Measurements from ENCODE around the gene PRSS50. TPM values are rescaled to one million over a fixed set of nuclear protein-coding genes. Genes with fewer than 3 reads are reported as not detected.

The PRSS50 gene
- total RNA-seq, 4 donors from 2014 or later = 0.13 to 0.52 TPM; not detected in 2

GRCh38 chr3:46733026-46733800 is 15.5 kb upstream of the PRSS50 start:
- TF ChIP-seq CTCF (IDR thresholded peaks at IDR 0.05) (no peak), POLR2A (IDR thresholded peaks at IDR 0.05) (no peak)
- DNase-seq (ENCODE audit: low spot score in 2 of 2) = peak in 1 of 2 donors; percentile 68
- intact Hi-C loops (cut with DNase I; ENCODE audit: low total_unique reads) = no loop called here
- H3K4me3 ChIP-seq (ENCODE audit: low read depth, poor library complexity, severe bottlenecking) = no peak overlapping the region
- WGBS, 2 donors = 81 to 85% methylated on average over 8 to 9 of the region's 9 CpGs

GRCh38 chr3:46731795-46732194 is 14.1 kb upstream of the PRSS50 start:
- intact Hi-C loops (cut with DNase I; ENCODE audit: low total_unique reads) = no loop called here
- WGBS, 2 donors = 71 to 81% methylated on average over 3 of the region's 3 CpGs
- DNase-seq (ENCODE audit: low spot score in 2 of 2) = no peak
- TF ChIP-seq CTCF (IDR thresholded peaks at IDR 0.05) = no peak
- no peak for TF ChIP-seq POLR2A (IDR thresholded peaks at IDR 0.05)
- H3K4me3 ChIP-seq (ENCODE audit: low read depth, poor library complexity, severe bottlenecking) = no peak overlapping the region

- H3K4me3 ChIP-seq (ENCODE audit: low read depth, poor library complexity, severe bottlenecking) = no peak overlapping the region
- intact Hi-C loops (cut with DNase I; ENCODE audit: low total_unique reads) = no loop called here
These were observed 13.2 kb upstream of the PRSS50 start for GRCh38 chr3:46730819-46731218.

GRCh38 chr3:46729038-46729437 is 11.4 kb upstream of the PRSS50 start:
- intact Hi-C loops (cut with DNase I; ENCODE audit: low total_unique reads) = no loop called here
- H3K4me3 ChIP-seq (ENCODE audit: low read depth, poor library complexity, severe bottlenecking) = no peak overlapping the region
- 85 to 88% methylated on average over 4 of the region's 4 CpGs for WGBS, 2 donors
- DNase-seq (ENCODE audit: low spot score in 2 of 2) = peak in 1 of 2 donors; percentile 56
- no peak for TF ChIP-seq CTCF (IDR thresholded peaks at IDR 0.05)
- no peak for TF ChIP-seq POLR2A (IDR thresholded peaks at IDR 0.05)

More at GRCh38 chr3:46730819-46731218, 13.2 kb upstream of the PRSS50 start:
- WGBS, 2 donors = 51 to 75% methylated on average over 2 of the region's 2 CpGs
- TF ChIP-seq POLR2A (IDR thresholded peaks at IDR 0.05) = no peak
- DNase-seq (ENCODE audit: low spot score in 2 of 2) = no peak

GRCh38 chr3:46725621-46726314 is 8.1 kb upstream of the PRSS50 start:
- H3K4me3 ChIP-seq (ENCODE audit: low read depth, poor library complexity, severe bottlenecking) = no peak overlapping the region
- peak in 1 of 2 donors; percentile 12 for DNase-seq (ENCODE audit: low spot score in 2 of 2)
- 62 to 72% methylated on average over 6 of the region's 6 CpGs for WGBS, 2 donors
- intact Hi-C loops (cut with DNase I; ENCODE audit: low total_unique reads) = no loop called here
- TF ChIP-seq POLR2A (IDR thresholded peaks at IDR 0.05) = no peak
- TF ChIP-seq CTCF (IDR thresholded peaks at IDR 0.05) = no peak

GRCh38 chr3:46724424-46724823 is 6.8 kb upstream of the PRSS50 start:
- TF ChIP-seq POLR2A (IDR thresholded peaks at IDR 0.05) = no peak
- no peak for TF ChIP-seq CTCF (IDR thresholded peaks at IDR 0.05)
- H3K4me3 ChIP-seq (ENCODE audit: low read depth, poor library complexity, severe bottlenecking) = no peak overlapping the region
- no peak for DNase-seq (ENCODE audit: low spot score in 2 of 2)
- intact Hi-C loops (cut with DNase I; ENCODE audit: low total_unique reads) = no loop called here
- WGBS, 2 donors = 72 to 88% methylated on average over 4 of the region's 4 CpGs
